ENCODE measurements around the gene CLEC4A. TPM values are rescaled to one million over a fixed set of nuclear protein-coding genes. Genes with fewer than 3 reads are reported as not detected.
"Not testable (repeated sequence)": the region's sequence is repeated elsewhere in the genome, so short reads cannot be mapped to it uniquely, and the experiment has no call there.

Gene CLEC4A
- total RNA-seq, 4 donors from 2014 or later = 2.7 to 3.5 TPM; not detected in 2

DNA sequence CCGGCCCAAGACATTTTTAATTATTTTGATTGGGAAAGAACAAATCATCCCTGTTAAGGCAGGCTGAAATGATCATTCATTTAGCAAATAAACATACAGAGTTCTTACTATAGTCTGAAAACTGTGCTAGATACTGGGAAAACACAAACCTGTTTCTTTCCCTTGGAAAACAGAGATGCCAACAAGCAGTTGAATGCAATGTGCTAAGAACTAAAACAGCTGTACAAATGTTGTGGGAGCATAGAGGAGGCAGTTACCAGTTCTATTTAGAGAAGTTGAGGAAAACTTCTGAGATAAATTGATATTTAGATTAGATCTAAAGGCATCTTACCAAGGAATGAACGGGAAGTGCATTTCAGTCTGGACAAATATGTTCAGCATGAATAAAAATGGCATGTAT lies 44.5 kb upstream of the CLEC4A start:
- intact Hi-C loops (cut with DNase I) = no loop called here
- Histone ChIP-seq H3K27ac (no peak overlapping the region), H3K4me1 (peaks cover 8 to 12% of the 10 kb centered on the region in 2 donors), H3K27me3 (no peaks in the 10 kb centered on the region), H3K4me3 (replicated peaks in 1 of 3) (no peak overlapping the region), H3K36me3 (no peaks in the 10 kb centered on the region), H3K9me3 (no peaks in the 10 kb centered on the region)
- no peak for TF ChIP-seq POLR2A (IDR thresholded peaks at IDR 0.05)
- TF ChIP-seq, protein P1, sequence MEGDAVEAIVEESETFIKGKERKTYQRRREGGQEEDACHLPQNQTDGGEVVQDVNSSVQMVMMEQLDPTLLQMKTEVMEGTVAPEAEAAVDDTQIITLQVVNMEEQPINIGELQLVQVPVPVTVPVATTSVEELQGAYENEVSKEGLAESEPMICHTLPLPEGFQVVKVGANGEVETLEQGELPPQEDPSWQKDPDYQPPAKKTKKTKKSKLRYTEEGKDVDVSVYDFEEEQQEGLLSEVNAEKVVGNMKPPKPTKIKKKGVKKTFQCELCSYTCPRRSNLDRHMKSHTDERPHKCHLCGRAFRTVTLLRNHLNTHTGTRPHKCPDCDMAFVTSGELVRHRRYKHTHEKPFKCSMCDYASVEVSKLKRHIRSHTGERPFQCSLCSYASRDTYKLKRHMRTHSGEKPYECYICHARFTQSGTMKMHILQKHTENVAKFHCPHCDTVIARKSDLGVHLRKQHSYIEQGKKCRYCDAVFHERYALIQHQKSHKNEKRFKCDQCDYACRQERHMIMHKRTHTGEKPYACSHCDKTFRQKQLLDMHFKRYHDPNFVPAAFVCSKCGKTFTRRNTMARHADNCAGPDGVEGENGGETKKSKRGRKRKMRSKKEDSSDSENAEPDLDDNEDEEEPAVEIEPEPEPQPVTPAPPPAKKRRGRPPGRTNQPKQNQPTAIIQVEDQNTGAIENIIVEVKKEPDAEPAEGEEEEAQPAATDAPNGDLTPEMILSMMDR (IDR thresholded peaks at IDR 0.05) = no peak
- 79 to 86% methylated on average over 2 of the region's 2 CpGs for WGBS, 2 donors
- DNase-seq = no peak

GRCh38 chr12:8080120-8080519 lies 43.3 kb upstream of the CLEC4A start:
- Histone ChIP-seq H3K4me1 (peaks cover 8 to 12% of the 10 kb centered on the region in 2 donors), H3K27ac (no peak overlapping the region), H3K27me3 (no peaks in the 10 kb centered on the region), H3K36me3 (no peaks in the 10 kb centered on the region), H3K9me3 (no peaks in the 10 kb centered on the region), H3K4me3 (replicated peaks in 1 of 3) (no peak overlapping the region)
- TF ChIP-seq, protein P1 (IDR thresholded peaks at IDR 0.05) = no peak
- TF ChIP-seq POLR2A (IDR thresholded peaks at IDR 0.05) = no peak
- intact Hi-C loops (cut with DNase I) = loop anchor here (5.0 kb wide), 1 partner anchor 48 kb away; the partner anchor contains the start of gene FOXJ2
- DNase-seq = no peak

- TF ChIP-seq, protein P1 (IDR thresholded peaks at IDR 0.05) = no peak
- TF ChIP-seq POLR2A (IDR thresholded peaks at IDR 0.05) = no peak
- DNase-seq = peak; percentile 22 to 34
- Histone ChIP-seq H3K36me3 (no peaks in the 10 kb centered on the region), H3K27ac (peak overlapping the region; percentile 86 to 96 (median 87)), H3K9me3 (no peaks in the 10 kb centered on the region), H3K4me1 (peaks cover 8 to 12% of the 10 kb centered on the region in 2 donors), H3K27me3 (no peaks in the 10 kb centered on the region), H3K4me3 (replicated peaks in 1 of 3) (peak overlapping the region; percentile 64 to 91 (median 77))
- intact Hi-C loops (cut with DNase I) = loop anchor here (5.0 kb wide), 1 partner anchor 49 kb away; the partner anchor contains the start of gene FOXJ2
- WGBS, 2 donors = 3 to 5% methylated on average over 15 of the region's 15 CpGs
Measured at GRCh38 chr12:8081251-8081920, 42.0 kb upstream of the CLEC4A start.

GRCh38 chr12:8082808-8083100 lies 40.7 kb upstream of the CLEC4A start:
- TF ChIP-seq POLR2A (IDR thresholded peaks at IDR 0.05) = no peak
- TF ChIP-seq, protein P1 (IDR thresholded peaks at IDR 0.05) = no peak
- Histone ChIP-seq H3K9me3 (no peaks in the 10 kb centered on the region), H3K36me3 (no peaks in the 10 kb centered on the region), H3K4me3 (replicated peaks in 1 of 3) (peak overlapping the region; percentile 5 to 91 (median 78)), H3K27me3 (no peaks in the 10 kb centered on the region), H3K4me1 (peaks cover 8 to 12% of the 10 kb centered on the region in 2 donors), H3K27ac (peak overlapping the region in 1 of 3 donors; percentile 96)
- DNase-seq = no peak
- 9 to 10% methylated on average over 4 of the region's 4 CpGs for WGBS, 2 donors
- intact Hi-C loops (cut with DNase I) = loop anchor here (5.0 kb wide), 1 partner anchor 50 kb away; the partner anchor contains the start of gene FOXJ2

DNA sequence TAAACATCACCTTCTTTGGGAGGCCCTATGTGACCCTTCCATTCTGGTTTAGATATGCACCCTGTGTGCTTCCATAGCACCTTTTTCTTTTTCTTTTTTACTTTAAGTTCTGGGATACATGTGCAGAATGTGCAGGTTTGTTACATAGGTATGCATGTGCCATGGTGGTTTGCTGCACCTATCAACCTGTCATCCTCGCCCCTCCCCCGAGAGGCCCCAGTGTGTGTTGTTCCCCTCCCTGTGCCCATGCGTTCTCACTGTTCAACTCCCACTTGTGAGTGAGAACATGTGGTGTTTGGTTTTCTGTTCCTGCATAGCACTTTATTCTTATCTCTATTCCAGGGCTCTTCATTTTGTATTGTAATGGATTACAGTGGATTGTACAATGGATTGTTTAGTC lies 39.1 kb upstream of the CLEC4A start:
- H3K9me3 ChIP-seq; H3K27me3 ChIP-seq; H3K36me3 ChIP-seq; H3K4me3 ChIP-seq (replicated peaks in 1 of 3); DNase-seq; H3K27ac ChIP-seq: not testable (repeated sequence)
- intact Hi-C loops (cut with DNase I) = loop anchor here (5.0 kb wide), 1 partner anchor 52 kb away; the partner anchor contains the start of gene FOXJ2
- peaks cover 8 to 12% of the 10 kb centered on the region in 2 donors for H3K4me1 ChIP-seq
- WGBS, 2 donors = 77 to 82% methylated on average over 3 of the region's 3 CpGs
